ENCODE results near the gene PIH1D1.

Gene PIH1D1

GRCh38 chr19:49492573-49493405, 41.2 kb upstream of the PIH1D1 start:
- ChIA-PET POLR2A (interaction anchor here (0.7 to 1.3 kb wide), 7 partner anchors 8 to 54 kb away, joined by 3 to 7 read pairs (median 4); partner anchors contain the start of genes FCGRT and PIH1D1), CTCF (interaction anchor here (1.2 to 1.4 kb wide), 2 partner anchors 10 to 78 kb away, joined by 4 to 8 read pairs; no protein-coding TSS in a partner anchor)
- H3K9me3 ChIP-seq (ENCODE audit: control insufficient read depth, insufficient read depth, low read depth, low read length), result no peaks in the 10 kb centered on the region
- TF ChIP-seq BCL11A (tag by site-specific recombination; IDR thresholded peaks at IDR 0.05; ENCODE audit: low read depth), result no peak; the same call in 1 of the 2 replicates
- TF ChIP-seq ZBTB48 (tag by site-specific recombination; IDR thresholded peaks at IDR 0.05), result no peak
- no peak for TF ChIP-seq ZNF777 (tag by site-specific recombination; IDR thresholded peaks at IDR 0.05; ENCODE audit: borderline replicate concordance)
- no peak for TF ChIP-seq ZNF530 (tag by site-specific recombination; IDR thresholded peaks at IDR 0.05; ENCODE audit: low read depth)
- TF ChIP-seq AEBP2 (tag by site-specific recombination; IDR thresholded peaks at IDR 0.05; ENCODE audit: borderline replicate concordance), result no peak
- TF ChIP-seq ZNF560 (tag by site-specific recombination; IDR thresholded peaks at IDR 0.05; ENCODE audit: borderline replicate concordance), result no peak
- no peak for TF ChIP-seq ZNF221 (tag by site-specific recombination; IDR thresholded peaks at IDR 0.05; ENCODE audit: borderline replicate concordance)
- no peak for TF ChIP-seq GLI4 (tag by site-specific recombination; IDR thresholded peaks at IDR 0.05)
- no peak for TF ChIP-seq ZNF112 (tag by site-specific recombination; IDR thresholded peaks at IDR 0.05)
- TF ChIP-seq ZNF76 (tag by site-specific recombination; IDR thresholded peaks at IDR 0.05; ENCODE audit: borderline replicate concordance, low read depth), result no peak
- TF ChIP-seq ZNF529 (tag by site-specific recombination; IDR thresholded peaks at IDR 0.05; ENCODE audit: insufficient replicate concordance), result no peak
- no peak for TF ChIP-seq GLIS1 (tag by site-specific recombination; IDR thresholded peaks at IDR 0.05)
- TF ChIP-seq INSM2 (tag by site-specific recombination; IDR thresholded peaks at IDR 0.05), result peak; percentile 44; the same call in 1 of the 2 replicates
- no peak for TF ChIP-seq ZNF24 (tag by site-specific recombination; IDR thresholded peaks at IDR 0.05)
- no peak for TF ChIP-seq RBAK (tag by site-specific recombination; IDR thresholded peaks at IDR 0.05)
- TF ChIP-seq ZNF654 (tag by site-specific recombination; IDR thresholded peaks at IDR 0.05; ENCODE audit: low read depth), result no peak
- peak; percentile 92 for TF ChIP-seq ZBTB21 (tag by site-specific recombination; IDR thresholded peaks at IDR 0.05)
- TF ChIP-seq ZNF596 (tag by site-specific recombination; IDR thresholded peaks at IDR 0.05), result no peak
- TF ChIP-seq SCRT1 (tag by site-specific recombination; IDR thresholded peaks at IDR 0.05; ENCODE audit: borderline replicate concordance), result no peak
- TF ChIP-seq ZSCAN16 (tag by site-specific recombination; IDR thresholded peaks at IDR 0.05), result no peak
- TF ChIP-seq ZNF26 (tag by site-specific recombination; IDR thresholded peaks at IDR 0.05), result no peak
- no peak for TF ChIP-seq ZNF585B (tag by site-specific recombination; IDR thresholded peaks at IDR 0.05)
- TF ChIP-seq ZNF121 (tag by site-specific recombination; IDR thresholded peaks at IDR 0.05), result no peak
- TF ChIP-seq ZNF580 (tag by site-specific recombination; IDR thresholded peaks at IDR 0.05), result no peak
- 0 out of 2 replicates have a peak, but pooled peaks have one; percentile 55 for TF ChIP-seq ZXDB (tag by site-specific recombination; IDR thresholded peaks at IDR 0.05)
- no peak for TF ChIP-seq ZNF175 (tag by site-specific recombination; IDR thresholded peaks at IDR 0.05)
- TF ChIP-seq KLF10 (tag by site-specific recombination; IDR thresholded peaks at IDR 0.05), result no peak
- no peak for TF ChIP-seq SP3 (tag by site-specific recombination; IDR thresholded peaks at IDR 0.05)
- no peak for TF ChIP-seq WT1 (tag by site-specific recombination; IDR thresholded peaks at IDR 0.05)
- TF ChIP-seq SALL2 (tag by site-specific recombination; IDR thresholded peaks at IDR 0.05; ENCODE audit: borderline replicate concordance), result no peak
- TF ChIP-seq REPIN1 (tag by site-specific recombination; IDR thresholded peaks at IDR 0.05; ENCODE audit: low read depth), result no peak
- no peak for TF ChIP-seq ZNF146 (tag by site-specific recombination; IDR thresholded peaks at IDR 0.05)
- TF ChIP-seq ZBTB17 (tag by site-specific recombination; IDR thresholded peaks at IDR 0.05), result peak; percentile 54
- TF ChIP-seq ZEB2 (tag by site-specific recombination; IDR thresholded peaks at IDR 0.05), result peak; percentile 57; the same call in 1 of the 2 replicates
- TF ChIP-seq ZNF10 (tag by site-specific recombination; IDR thresholded peaks at IDR 0.05), result no peak

More at GRCh38 chr19:49492573-49493405, 41.2 kb upstream of the PIH1D1 start:
- no peak overlapping the region for H3K4me3 ChIP-seq (ENCODE audit: low read depth, low read length)
- H3K4me1 ChIP-seq (ENCODE audit: control insufficient read depth, insufficient read depth, low read length), result peaks cover 8% of the 10 kb centered on the region
- H3K27ac ChIP-seq (ENCODE audit: extremely low read depth, low read depth, low read length), result peak overlapping the region; percentile 28
- H3K36me3 ChIP-seq (ENCODE audit: control insufficient read depth in 2 of 2, insufficient read depth in 1 of 2, low read length in 2 of 2), result peaks cover 15 to 66% of the 10 kb centered on the region in 2 experiments
